ENCODE results near the gene KRT83.
A peak's percentile ranks its signal among the peaks of the same experiment; 100 is the strongest.
"Not testable (repeated sequence)": the region's sequence is repeated elsewhere in the genome, so short reads cannot be mapped to it uniquely, and the experiment has no call there.

Gene KRT83

DNA sequence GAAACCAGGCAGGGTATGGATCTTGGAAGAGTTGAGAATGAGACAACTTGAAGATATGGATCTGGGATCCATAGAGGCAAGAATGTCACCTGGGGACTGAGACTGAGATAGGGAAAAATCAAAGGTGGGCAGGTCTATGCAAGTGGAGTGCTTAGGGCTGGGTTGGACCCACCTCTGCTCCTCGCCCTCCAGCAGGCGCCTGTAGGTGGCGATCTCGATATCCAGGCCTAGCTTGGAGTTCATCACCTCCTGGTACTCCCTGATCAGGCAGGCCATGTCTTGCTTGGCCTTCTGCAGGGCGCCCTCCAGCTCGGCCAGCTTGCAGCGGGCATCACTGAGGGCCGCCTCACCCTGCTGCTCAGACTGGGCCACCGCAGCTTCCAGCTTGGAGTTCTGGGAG is 5.5 kb downstream of the KRT83 start:
- TF ChIP-seq, protein P1, sequence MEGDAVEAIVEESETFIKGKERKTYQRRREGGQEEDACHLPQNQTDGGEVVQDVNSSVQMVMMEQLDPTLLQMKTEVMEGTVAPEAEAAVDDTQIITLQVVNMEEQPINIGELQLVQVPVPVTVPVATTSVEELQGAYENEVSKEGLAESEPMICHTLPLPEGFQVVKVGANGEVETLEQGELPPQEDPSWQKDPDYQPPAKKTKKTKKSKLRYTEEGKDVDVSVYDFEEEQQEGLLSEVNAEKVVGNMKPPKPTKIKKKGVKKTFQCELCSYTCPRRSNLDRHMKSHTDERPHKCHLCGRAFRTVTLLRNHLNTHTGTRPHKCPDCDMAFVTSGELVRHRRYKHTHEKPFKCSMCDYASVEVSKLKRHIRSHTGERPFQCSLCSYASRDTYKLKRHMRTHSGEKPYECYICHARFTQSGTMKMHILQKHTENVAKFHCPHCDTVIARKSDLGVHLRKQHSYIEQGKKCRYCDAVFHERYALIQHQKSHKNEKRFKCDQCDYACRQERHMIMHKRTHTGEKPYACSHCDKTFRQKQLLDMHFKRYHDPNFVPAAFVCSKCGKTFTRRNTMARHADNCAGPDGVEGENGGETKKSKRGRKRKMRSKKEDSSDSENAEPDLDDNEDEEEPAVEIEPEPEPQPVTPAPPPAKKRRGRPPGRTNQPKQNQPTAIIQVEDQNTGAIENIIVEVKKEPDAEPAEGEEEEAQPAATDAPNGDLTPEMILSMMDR (IDR thresholded peaks at IDR 0.05; ENCODE audit: low read depth, low read length): 0 out of 2 replicates have a peak, but pooled peaks have one; percentile 17
- H3K4me3 ChIP-seq (ENCODE audit: low read depth, low read length): not testable (repeated sequence)

DNA sequence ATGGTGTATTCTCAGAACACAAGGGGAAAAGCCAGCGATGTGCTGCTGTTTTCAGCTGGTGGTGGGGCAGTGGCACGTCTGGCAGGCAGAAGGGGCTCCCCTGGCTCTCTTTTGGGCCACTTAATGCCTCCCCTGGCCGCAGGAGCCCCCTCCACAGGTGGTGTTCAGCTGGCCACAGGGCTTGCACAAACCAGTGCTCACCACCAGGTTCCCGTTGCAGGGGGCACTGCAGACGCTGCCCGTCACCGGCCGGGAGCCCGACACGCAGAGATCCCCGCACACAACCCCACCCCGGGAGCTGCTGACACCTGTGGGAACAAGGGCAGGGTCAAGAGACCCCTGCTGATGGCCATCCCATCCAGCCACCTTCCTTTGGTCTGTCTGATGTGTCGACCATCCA is 6.7 kb downstream of the KRT83 start:
- H3K4me3 ChIP-seq (ENCODE audit: low read depth, low read length): no peak overlapping the region
- TF ChIP-seq, protein P1 (IDR thresholded peaks at IDR 0.05; ENCODE audit: low read depth, low read length): no peak

DNA sequence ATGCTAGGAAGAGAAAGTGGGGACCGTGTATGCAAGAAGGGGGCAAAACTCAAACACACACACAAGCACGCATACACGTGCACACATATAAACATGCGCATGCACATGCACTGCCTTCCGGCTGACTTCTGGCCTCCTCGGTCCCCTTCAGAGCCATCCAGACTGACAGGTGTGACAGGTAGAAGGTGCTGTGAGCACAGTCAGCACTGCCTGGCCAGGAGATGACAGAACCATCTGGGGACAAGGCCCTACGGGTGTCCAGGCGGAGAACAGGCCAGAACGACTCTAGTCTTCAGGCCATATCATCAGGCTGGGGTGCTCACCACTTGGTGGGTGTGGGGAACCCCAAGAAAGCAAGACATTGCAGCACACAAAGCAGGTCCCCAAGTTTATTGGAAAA is 7.3 kb downstream of the KRT83 start:
- H3K4me3 ChIP-seq (ENCODE audit: low read depth, low read length): no peak overlapping the region

DNA sequence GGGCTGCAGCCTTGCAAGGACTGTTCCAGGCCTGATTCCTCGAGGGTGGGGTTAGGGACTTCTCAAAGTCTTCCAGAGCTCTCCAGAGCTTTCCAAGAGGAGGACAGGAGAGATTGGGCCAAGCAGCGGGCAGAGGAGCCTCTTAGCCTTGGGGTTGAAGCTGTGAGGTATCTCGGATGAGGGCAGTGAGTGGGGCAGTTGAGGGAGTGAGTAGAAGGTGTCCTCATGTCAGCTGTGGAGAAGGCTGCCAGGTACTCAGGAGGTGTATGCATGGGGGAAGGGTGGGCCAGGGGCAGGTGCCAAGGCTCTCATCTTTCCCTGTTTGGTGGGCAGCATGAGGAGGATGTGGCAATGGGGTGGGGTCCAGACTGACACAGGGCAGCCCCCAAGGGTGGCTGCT is 7.7 kb downstream of the KRT83 start:
- TF ChIP-seq, protein P1 (IDR thresholded peaks at IDR 0.05; ENCODE audit: low read depth, low read length): no peak

More for the DNA sequence above, 7.3 kb downstream of the KRT83 start:
- TF ChIP-seq, protein P1 (IDR thresholded peaks at IDR 0.05; ENCODE audit: low read depth, low read length): no peak

DNA sequence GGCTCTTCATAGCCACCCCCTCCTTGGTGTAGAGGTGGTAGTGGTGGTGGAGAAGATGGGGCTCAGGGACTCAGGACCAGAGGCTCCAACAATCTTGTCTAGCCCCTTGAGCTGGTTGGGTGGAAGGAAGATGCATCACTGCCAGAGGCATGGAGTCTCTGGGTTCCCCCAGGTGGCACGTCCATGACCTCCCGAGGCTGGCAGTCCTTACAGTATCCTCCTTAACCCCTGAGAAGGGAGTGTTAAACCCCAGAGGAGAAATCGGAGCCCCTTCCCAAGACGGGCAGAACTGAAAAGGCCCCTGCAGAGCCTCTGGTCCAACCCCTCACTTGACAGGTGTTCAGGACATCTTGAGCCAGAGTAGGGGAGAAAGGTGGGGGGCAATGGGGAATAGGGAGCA is 9.1 kb downstream of the KRT83 start:
- TF ChIP-seq, protein P1 (IDR thresholded peaks at IDR 0.05; ENCODE audit: low read depth, low read length): no peak
- no peak overlapping the region for H3K4me3 ChIP-seq (ENCODE audit: low read depth, low read length)

More for the DNA sequence above, 7.7 kb downstream of the KRT83 start:
- H3K4me3 ChIP-seq (ENCODE audit: low read depth, low read length): no peak overlapping the region

DNA sequence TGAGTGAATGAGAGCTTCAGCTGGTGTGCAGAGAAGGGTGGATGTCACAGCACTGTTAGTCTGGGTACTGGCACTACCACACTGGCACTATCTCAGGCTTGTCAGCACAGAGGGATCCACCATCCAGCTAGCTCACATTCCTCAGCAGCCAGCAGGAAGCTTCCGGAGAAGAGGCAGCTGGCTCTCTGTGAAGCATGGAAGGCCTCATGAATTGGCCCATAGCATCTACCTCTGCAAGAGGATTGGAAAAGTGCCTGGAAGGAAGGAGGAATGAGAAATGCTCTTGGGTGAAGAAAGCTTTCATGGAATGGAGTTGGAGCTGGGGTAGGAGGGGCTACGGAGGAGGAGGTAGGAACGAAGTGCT is 9.9 kb downstream of the KRT83 start:
- TF ChIP-seq, protein P1 (IDR thresholded peaks at IDR 0.05; ENCODE audit: low read depth, low read length): no peak
- H3K4me3 ChIP-seq (ENCODE audit: low read depth, low read length): no peak overlapping the region

DNA sequence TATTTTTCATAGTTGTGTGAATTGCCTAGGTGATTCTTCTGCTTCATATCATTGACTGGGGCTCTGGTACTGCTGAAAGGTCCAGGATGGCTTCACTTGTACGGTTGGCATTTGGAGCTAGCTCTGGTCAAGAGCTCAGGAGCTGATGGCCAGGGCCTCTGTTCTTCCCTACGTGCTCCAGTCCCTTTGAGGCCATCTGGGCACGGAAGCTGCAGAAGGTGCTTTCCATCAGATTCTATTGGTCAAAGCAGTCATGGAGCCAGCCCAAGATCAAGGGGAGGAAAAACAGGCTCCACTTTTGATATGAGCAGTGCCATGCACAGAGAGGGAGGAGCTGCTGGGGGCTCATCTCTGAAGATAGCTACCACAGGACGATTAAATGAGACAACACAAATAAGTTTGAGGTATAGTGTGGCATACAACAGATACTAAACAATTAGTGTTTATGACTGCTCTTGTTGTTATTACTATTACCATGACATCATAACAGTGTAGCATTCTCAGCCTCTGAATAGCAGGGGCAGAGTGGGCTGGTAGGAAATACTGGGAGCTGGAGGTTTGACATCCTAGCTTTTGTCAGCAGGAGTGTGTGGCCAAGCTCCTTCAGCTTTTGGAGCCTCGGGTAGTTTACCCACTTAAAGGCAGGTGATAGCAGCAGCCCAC is 10.4 kb downstream of the KRT83 start:
- no peak overlapping the region for H3K4me3 ChIP-seq (ENCODE audit: low read depth, low read length)
- TF ChIP-seq, protein P1 (IDR thresholded peaks at IDR 0.05; ENCODE audit: low read depth, low read length): no peak

Measured in WI38 (cell line).